HG02623 (cell line): ENCODE measurements around the gene EZH1.
"Not testable (repeated sequence)": the region's sequence is repeated elsewhere in the genome, so short reads cannot be mapped to it uniquely, and the experiment has no call there.

Experiments
- ATAC-seq: cut with Tn5 transposase; IDR thresholded peaks from one replicate; pipeline ENCODE4 v1.9.1; 2021; ENCODE audit warnings: moderate library complexity; ENCODE audit not compliant: unreplicated experiment

The EZH1 gene

DNA sequence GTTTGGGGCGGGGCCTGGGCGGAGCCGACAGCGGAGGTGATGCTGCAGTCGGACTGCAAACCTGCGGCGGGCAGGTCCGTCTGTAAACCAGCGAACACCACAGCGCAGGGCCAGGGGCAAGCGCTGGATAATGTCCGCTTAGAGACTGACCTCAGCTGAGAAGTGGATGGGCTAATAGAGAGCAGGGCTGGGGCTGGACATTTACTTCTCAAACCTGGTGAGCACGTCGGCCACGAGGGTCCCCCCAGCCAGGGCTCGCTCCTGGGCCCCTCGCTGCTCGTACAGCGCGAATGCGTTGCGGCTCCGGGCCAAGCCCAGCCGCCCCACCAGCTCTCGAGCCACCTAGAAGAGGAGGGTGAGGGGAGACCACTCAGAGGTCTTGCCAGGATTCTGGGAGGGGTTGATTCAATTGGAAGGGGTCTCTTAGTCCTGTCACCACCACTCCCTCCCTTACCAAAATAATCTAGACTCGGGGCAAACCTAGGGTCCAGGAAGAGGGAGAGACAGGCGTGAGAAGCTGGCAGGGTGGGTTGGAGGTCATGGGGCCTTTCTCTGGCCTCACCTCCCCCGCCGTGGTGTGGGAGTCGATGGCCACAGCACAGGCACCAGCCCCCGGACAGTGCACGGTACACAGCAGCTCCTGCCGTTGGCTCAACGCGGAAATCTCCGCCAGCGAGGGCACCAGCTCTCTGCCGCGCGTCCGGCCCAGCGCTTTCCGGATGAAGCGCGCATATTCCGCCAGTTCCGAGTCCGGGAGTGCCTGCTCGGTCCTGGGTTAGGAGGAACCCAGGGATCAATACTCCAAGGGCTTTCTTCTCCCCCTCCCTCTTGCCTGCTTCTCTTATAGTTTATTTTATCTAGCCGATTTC, 73.8 kb downstream of the EZH1 start:
- no peak for ATAC-seq

DNA sequence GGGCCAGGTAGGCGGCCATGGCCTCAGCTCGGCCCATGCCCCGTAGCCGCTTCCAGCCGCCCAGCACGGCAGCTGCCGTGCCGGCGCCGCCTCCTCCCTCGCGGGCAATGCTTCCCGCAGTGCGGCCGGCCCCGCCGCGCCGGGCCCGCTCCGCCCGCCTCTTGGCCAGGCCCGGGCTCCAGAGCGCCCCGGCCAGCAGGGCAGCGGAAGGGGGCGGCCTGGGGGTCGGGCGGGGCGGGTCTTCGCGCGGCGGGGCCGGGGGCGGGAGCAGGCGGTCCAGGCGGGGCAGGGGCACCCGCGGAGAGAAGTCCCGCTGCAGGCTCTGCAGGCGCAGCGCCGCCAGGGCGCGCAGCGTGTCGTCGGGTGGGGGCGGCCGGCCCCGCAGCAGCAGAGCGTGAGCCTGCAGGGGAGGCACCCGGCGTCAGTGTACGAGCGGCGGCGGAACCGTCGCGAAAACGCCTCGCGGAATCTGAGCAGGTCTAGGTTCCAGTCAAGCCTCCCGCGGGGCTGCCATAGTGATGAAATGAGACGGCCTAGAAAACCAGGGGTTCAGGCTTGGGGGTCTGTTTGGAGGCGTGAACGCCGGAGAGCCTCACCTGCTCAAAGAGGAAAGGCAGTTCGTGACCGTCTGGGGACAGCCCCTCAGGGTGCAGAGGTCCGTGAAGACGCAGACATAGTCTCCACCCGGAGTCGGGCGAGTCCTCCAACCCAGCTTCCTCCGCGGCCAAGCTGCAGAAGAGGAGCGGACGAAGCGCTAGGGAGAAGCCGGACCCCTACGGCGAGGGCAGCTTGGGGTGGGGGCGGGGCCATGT, 74.7 kb downstream of the EZH1 start:
- no peak for ATAC-seq

DNA sequence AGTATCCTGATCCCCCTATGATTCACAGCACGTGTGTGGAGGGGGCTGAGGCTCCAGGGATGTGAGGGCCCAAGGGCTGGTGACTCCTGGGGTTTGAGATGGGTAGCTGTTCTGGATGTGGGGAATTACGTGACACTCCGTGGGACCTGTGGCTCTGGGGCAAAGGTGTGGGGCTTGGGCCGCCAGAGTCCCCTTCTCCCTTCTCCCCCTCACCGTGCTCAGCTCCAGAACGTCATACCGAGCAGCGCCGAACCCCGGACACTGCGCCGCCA, 75.2 kb downstream of the EZH1 start:
- ATAC-seq, result no peak

GRCh38 chr17:42667088-42667951, 77.5 kb downstream of the EZH1 start:
- no peak for ATAC-seq

DNA sequence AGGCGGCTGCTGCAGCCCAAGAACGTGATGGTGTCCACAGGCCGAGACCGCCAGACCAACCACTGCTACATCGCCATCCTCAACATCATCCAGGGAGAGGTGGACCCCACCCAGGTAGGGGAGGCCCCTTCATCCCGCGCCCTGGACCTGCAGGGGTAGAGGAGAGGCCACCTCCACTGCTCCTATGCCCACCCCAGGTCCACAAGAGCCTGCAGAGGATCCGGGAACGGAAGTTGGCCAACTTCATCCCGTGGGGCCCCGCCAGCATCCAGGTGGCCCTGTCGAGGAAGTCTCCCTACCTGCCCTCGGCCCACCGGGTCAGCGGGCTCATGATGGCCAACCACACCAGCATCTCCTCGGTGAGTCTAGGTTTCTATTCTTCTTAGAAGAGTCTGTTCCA, 78.7 kb downstream of the EZH1 start:
- not testable (repeated sequence) for ATAC-seq

DNA sequence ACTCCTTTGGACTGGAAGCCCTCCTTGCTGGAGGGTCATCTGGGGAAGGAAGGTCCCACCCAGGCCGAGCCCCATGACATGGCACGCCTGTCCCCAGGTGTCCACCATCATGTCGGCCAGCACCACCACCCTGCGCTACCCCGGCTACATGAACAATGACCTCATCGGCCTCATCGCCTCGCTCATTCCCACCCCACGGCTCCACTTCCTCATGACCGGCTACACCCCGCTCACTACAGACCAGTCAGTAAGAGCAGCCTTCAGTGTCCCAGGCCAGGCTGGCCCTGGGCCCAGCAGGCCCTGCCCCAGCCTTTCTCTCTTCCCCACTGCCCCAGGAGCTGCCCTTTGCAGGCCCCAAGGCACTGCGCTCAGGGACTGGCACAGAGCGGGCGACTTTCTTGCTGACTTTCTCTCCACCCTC, 79.2 kb downstream of the EZH1 start:
- ATAC-seq, result no peak

GRCh38 chr17:42660692-42661345, 84.0 kb downstream of the EZH1 start:
- no peak for ATAC-seq

GRCh38 chr17:42659932-42660274, 84.9 kb downstream of the EZH1 start:
- not testable (repeated sequence) for ATAC-seq

GRCh38 chr17:42659079-42659931, 85.5 kb downstream of the EZH1 start, which contains the start of gene TUBG2:
TUBG2 (plus strand) TSS chr17:42659284; CDS start chr17:42659504, 220 bp downstream.
- peak; percentile 56 for ATAC-seq

DNA sequence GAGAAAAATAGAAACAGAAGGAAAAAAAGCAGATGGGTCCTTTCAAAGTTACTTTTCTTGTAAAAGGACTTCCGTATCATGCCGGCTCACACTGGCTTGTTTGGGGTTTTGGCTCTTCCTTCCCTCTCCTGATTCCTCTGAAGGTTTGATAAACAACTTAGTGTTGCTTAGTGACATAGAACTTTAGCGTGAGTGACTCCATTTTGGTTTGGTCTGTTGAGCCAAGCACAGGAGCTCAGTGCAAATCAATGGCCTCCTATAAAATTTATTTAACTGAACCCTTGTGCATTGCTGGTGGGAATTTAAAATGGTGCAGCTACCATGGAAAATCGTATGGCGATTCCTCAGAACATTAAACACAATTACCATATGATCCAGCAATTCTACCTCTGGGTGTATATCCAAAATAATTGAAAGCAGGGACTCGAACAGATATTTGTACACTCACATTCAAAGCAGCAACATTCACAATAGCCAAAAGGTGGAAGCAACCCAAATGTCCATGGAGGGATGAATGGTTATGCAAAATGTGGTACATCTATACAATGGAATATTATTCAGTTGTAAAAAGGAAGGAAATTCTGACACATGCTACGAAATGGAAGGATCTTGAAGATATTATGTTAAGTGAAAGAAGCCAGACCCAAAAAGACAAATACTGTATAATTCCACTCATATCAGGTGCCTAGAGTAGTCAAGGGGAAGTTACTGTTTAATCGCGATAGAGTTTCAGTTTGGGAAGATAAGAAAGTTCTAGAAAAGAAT, 86.8 kb downstream of the EZH1 start:
- ATAC-seq, result no peak

- no peak for ATAC-seq
Observed at GRCh38 chr17:42655528-42655927, 89.3 kb downstream of the EZH1 start.

DNA sequence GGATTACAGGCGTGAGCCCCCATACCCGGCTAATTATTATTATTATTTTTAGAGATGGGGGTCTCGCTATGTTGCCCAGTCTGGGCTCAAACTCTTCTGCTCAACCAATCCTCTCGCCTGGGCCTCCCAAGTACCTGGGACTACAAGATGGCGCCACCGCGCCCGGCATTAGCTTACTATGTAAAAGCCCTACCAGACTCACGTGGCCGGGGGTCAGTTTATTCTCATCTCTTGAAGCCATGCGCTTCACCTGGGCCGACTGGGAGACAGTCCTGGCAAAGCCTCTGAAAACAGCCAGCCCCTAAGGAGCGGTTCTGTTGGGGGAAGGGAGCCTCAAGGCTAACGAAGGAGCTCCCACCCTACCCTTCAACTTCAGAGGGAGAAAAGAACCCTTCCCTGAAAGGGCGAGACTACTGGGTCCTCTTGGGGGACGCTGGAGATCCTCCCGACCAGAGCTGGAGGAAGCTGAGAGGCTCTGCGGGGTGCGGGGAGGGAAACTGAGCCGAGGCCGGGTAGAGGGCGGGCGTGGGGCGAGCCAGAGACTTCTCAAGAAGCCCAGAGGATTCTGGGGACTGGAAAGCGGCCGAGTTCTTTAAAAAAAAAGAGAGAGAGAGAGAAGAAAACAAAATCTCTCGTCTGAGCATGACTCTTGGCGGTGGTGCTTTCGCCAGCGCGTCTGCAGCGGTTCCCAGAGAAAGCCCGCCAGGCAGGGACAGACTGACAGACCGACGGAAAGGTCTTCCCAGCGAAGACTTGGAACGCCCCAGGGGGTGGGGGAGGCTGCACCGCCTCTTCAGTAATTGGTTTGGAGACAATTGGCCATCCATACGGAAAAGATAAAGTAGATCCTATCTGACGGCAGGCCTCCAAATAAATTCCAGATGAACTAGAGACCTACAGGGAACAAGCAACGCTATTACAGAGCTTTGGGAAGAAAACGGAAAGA, 91.4 kb downstream of the EZH1 start:
- ATAC-seq, result no peak

DNA sequence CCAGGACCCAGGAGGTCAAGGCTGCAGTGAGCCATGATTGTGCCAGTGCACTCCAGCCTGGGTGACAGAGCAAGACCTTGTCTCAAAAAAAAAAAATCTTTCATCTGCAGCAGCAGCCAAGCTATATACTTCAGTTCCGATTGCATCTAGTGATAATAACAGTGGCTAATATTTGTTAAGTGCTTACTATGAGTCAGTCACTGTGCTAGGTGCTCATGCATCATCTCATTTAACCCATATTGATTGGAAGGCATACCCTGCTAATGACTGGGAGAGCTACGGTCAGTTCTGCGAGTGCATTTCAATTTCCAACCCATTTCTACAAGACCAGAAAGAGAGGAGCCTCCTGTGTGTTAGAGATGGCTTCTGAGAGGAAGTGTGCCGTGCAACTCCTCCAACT, 93.4 kb downstream of the EZH1 start:
- no peak for ATAC-seq
